Adrenal gland (tissue), 5 donors: Measurements from ENCODE around the gene VAMP1.

Source experiments
- POLR2A ChIP-seq, 2 donors: fragments of 450-650 bp; IDR thresholded peaks; one replicate each; pipeline ENCODE4 v1.6.1; 2017; ENCODE audit warnings: antibody characterized with exemption in 2 of 2, mild to moderate bottlenecking in 2 of 2, moderate library complexity in 1 of 2
- TF ChIP-seq, protein P1 (sequence below), 6 experiments: fragments of 450-650 bp in 4 of 6; fragments of 200-600 bp in 2 of 6; sonication (generic) in 1 of 6; IDR thresholded peaks; 1 replicate in 5 of 6; 2 replicates in 1 of 6; pipeline versions ENCODE4 v1.5.1 to v1.8.0; 2016 to 2021; ENCODE audit warnings: antibody characterized with exemption in 6 of 6, mild to moderate bottlenecking in 2 of 6, moderate library complexity in 1 of 6
- donor health status: DM: no; HTN: no; CAD: no.

DNA sequence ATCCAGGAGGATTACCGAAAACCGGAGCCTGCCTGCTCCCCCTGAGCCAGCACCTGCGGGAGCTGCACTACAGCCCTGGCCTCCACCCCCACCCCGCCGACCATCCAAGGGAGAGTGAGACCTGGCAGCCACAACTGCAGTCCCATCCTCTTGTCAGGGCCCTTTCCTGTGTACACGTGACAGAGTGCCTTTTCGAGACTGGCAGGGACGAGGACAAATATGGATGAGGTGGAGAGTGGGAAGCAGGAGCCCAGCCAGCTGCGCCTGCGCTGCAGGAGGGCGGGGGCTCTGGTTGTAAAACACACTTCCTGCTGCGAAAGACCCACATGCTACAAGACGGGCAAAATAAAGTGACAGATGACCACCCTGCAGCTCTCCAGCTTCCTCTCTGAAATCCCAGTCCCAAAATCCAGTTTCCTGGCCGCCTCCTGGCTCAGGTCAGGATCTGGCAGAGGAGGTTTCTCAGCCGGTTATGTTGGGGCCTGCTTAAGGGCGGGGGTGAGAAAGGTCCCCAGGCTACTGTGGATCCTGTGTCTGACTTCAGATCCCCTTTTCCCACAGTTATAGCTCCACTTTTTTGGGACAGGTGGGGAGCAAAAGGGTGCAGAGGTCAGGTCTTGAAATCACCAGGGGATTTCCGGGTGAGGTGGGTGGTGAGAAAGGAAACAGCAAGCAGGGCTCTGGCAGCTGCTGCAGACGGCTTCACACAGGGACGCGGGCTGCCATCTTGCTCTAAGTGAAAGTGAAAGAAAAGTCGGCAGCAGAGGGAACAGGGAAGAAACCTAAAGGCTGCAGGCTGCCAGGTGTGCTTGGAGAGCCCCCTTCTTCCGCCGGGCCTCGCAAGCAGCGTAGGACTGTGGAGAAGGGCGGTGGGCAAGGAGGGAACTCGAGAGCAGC is 18.9 kb downstream of the VAMP1 start, which contains the start of gene TAPBPL:
- TF ChIP-seq, protein P1, sequence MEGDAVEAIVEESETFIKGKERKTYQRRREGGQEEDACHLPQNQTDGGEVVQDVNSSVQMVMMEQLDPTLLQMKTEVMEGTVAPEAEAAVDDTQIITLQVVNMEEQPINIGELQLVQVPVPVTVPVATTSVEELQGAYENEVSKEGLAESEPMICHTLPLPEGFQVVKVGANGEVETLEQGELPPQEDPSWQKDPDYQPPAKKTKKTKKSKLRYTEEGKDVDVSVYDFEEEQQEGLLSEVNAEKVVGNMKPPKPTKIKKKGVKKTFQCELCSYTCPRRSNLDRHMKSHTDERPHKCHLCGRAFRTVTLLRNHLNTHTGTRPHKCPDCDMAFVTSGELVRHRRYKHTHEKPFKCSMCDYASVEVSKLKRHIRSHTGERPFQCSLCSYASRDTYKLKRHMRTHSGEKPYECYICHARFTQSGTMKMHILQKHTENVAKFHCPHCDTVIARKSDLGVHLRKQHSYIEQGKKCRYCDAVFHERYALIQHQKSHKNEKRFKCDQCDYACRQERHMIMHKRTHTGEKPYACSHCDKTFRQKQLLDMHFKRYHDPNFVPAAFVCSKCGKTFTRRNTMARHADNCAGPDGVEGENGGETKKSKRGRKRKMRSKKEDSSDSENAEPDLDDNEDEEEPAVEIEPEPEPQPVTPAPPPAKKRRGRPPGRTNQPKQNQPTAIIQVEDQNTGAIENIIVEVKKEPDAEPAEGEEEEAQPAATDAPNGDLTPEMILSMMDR (IDR thresholded peaks at IDR 0.05), result no peak
- peak; percentile 49 to 75 for TF ChIP-seq POLR2A (IDR thresholded peaks at IDR 0.05)
